ENCODE measurements around the gene LDB2.

Gene LDB2

DNA sequence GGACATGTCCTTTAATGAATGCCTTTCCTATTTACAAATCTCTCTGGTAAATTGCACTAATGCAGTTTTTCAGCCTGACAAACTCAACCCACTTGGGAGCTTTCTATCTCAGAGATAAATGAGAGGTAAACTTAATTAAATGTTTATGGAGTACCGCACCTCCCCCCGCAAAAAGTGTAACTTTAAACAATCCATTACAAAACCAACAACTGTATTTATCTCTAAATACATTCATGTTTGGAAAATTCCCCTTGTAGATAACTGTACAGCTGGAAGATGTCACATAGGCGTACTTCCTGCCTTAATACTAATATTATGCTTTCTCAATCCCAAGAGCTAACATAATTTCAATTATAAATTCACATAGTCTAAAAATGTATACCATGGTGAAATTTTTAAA lies 215.5 kb downstream of the LDB2 start:
- DNase-seq, result no peak

DNA sequence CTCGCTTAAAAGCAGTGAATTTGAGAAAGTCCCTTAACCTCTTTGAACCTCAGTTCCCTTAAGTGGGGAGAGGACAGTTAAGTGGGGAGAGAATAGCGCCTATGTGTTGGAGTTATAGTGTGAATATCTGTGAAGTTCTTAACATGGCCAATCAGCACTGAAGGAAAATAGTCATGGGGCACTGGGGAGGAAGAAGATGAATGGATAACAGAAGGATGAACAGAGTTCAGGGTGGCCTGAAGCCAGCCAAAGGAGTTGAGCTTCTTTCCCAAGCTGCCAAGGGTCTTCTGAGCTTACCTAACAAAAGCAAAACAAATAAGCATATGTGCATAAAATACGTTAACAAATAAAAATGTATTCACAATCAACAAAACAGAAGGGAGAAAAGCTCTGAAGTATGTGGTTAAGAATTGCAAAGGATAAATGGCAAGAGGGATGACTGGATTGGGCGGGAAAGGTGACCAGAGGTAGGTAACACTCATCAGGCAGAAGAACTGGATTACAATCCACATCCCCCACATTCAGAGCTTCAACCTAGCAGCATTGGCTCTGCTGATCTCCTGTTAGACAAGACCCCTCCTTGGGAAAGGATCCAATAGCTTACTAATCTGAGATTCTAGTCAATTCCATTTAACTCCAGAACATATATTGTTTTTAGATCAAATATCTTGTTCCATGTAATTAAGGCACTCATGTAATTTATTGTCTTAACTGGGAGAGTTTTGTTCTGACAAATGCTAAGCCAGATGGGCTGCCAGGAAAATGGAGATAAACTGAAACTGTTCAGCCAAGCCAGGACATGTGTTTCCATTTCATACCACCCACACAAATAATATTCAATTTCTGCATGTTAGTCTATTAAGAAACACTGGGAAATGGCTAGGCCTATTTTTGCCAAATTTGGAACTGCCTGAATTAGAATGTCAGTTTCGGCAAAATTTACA lies 221.2 kb downstream of the LDB2 start:
- no peak for DNase-seq

DNA sequence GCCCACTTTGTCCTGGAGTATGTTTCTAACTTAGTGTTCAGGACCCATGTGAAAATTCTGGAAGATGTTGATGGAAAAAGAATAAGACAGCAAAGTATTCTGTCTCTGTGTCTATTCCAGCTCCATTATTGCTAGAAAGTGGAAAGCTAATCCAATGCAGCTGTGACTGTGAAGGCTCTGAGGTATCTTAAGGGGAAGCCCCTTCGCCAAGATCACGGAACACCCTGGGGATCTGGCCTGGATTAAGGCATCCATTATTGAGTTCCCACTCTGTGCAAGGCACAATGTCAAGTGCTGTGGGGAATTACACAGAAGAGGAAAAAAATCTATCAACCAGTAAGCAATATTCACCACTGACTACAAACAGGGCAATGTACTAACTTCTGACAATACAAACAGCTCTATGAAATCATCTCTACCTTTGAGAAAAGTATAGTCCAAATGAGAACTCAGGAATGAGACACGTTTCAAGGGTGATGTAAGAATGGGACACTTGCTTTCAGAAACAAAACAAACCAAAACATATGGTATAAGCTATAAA lies 222.1 kb downstream of the LDB2 start:
- no peak for DNase-seq

DNA sequence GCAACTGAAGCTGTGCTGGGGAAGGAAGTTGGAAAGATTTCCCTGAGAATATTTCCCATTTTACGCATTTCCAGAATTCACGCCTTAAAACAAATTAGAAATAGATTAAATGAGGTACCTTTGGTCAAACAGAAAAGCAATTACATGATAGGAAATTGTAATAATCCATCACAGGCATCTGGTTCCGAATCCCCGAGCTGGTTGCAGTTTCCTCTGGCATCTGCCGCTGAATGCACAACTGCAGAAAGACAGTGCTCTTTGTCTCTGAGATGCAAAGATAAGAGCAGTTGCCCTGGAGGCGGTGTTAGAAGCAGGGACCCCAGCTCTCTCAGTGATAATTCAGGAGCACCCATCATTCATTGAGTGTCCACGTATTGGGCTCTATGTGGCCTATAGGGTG lies 224.4 kb downstream of the LDB2 start:
- DNase-seq, result no peak

DNA sequence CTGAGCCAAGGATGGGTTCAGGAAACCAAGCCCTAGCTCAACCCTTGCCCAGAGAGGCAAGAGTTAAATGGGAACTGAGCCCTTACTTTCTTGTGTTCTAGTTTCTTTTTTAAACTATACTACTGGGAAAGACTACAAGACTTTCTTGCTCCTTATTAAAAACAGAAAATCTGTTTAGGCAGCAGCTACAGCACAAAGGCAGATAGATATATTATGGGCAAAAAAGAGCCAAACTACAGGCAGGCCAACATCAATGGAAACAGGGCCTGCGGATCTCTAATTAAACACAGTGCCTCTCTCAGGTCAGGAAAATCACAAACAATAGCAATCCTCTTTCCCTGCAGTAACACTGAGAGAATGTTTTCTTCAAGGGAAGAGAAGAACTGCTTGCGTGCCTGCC lies 226.0 kb downstream of the LDB2 start:
- DNase-seq, result no peak

DNA sequence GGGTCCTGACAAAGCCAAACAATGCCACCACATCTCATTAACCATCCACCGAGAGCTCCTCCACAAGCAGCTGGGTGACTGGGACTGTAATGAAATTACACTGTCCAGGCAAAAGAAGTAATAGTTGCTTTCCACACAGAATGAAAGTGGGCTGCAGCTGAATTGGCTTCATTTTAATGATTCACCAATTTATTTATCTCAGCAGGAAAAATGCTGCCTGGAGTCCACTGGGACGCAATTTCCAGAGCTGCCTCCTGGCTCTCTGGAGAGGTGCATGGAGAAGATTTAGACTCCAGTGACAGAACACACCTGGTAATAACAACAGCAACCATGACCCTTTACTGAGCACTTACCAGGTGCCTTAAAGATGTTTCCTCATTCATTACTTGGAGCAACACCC lies 226.7 kb downstream of the LDB2 start:
- DNase-seq, result no peak

DNA sequence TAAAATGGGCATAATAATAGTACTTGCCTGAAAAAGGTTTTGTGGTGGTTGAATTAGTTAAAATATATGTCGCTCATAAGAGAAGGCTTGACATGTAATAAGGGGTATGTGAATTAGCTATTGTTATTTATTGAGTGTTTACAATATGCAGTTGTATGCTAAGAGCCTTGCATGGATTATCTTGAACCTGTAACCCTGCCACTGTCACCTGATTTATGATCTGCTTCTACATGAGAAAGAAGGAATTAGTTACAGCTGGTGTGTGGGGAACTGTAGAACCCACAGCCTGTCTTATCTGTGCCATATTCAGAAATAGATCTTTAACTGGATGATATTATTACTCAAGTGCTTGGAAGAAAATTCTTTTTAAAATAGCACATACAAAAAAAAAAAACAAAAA lies 227.7 kb downstream of the LDB2 start:
- no peak for DNase-seq

DNA sequence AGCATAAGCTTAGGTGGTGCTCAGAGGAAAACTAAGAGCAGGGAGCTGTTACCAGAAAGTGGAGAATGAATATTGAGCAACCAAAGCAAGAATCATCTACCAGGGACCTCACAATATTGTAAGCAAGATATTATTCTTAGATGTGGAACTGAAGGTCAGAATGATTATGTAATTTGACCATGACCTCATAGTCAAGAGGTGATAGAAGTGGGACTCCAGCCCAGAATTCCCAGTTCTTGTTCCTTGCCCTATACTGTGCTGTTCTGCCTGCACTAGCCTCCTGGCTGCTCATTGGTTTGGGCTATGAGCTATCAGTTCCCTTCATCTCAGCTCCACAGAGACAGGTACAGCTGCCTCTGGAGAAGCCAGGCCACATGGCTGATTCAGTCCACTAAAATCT lies 229.4 kb downstream of the LDB2 start:
- DNase-seq, result no peak

DNA sequence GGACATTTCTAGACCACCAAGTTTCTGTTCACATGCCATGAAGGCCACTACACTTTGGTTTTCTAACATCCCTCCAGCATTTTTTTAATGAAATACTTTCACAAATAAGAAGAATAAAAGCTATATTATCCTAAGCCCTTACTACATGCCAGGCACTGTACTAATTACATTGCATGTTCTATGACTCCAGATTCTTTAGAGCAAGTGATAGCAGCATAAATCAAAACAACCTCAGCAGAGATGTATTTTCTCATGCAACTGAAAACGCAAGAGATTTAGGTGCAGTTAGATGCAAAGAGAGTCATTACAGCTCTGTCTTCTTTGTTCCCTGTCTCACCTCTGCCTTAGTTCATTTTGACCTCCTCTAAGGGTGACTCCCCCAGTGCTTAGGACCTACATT lies 230.0 kb downstream of the LDB2 start:
- DNase-seq, result no peak

DNA sequence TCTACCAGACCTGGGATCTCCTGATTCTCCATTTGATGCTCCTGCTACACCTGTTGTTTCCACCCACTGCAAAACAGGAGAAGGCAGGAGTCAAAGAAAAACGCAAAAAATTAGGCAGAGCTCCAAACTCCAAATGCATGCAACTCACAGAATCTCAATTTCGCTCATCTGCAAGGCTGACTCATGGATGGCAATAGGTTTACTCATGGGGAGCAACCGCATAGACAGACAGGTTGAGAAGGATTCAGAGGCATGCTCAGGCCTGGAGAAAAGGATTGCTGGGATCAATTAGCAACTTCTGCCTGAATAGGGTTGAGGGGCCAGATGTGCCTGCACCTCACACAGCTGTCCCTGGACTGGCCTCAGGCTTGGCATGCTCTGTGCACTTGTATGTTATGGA lies 231.0 kb downstream of the LDB2 start:
- DNase-seq, result no peak

DNA sequence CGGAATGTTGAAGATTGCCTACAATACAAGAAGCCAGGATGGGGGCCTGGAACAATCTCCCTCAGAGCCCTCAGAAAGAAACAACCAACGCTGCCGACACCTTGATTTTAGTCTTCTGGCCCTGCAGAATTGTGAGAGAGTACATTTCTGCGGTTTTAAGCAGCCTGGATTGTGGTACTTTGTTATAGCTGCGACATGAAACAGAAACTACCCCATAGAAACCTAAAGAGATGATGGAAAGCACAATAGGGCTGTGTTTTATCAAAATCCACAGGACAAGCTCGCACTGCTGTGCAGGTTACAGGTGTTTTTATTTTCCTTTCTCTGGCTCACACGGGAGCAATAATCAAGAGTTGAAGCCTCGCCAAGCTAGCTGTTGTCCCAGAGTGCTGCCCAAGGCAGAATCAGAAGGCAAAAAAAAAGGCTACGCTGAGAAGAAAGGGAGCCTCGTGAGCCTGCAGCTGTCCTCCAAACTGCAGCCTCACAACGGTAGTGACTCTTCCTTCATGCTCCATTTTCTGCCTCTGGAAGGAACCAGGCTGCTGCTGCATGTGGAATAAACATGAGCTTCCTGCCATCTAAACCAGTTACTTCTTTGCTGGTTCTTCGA lies 232.4 kb downstream of the LDB2 start:
- no peak for DNase-seq

DNA sequence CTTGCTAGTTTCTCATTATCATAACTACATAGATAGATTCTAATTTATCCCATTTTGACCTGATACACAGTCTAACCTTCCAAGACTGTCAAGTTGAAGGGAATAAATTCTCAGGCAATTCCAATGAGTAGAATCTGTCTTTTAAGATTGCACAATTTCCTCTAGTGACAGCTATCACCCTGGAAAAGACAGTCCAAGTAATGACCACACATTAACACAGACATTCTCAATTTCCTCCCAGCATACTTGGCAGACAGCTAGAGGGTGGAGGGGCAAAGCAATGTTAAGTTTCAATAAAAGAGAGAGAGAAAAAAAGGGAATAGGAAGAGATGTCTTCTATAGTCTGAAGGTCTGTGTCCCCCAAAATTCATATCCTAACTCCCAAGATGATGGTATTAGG lies 234.7 kb downstream of the LDB2 start:
- no peak for DNase-seq

DNA sequence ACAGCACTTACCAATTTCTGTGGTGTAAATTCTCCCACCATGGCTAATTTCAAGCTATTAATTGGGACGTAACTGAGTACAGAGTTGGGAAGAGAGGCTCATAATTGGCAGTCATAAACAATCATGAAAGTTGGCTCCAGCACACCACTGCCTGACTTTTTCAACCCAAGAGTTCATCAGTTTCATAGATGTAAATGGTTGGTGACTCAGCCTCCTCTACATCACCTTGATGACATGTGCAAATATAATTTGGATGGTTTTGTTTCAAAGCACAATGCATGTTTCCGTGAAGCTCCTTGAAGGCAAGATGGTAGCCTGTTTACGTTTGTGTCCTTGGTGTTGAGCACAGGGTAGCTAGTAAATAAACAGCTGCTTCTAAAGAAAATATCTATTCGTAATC lies 235.1 kb downstream of the LDB2 start:
- no peak for DNase-seq

DNA sequence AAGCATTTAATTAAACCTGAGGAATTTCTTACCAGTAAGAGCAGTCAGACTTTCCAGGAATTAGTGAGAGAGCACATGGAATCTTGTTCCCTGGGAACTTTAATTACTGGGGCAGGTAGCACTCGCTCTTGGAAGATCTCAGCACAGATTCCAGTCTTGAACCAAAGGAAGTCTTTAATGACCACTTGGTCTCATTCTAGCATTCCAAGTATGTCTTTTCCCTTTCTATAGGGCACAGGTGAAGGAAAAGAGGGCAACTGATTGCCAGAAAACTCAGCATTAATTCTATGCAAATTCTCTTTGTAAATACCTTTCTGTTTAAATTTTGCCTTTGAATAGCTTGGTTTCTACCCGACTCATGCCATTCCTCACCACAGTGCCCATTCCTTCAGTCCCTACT lies 236.6 kb downstream of the LDB2 start:
- DNase-seq, result no peak

DNA sequence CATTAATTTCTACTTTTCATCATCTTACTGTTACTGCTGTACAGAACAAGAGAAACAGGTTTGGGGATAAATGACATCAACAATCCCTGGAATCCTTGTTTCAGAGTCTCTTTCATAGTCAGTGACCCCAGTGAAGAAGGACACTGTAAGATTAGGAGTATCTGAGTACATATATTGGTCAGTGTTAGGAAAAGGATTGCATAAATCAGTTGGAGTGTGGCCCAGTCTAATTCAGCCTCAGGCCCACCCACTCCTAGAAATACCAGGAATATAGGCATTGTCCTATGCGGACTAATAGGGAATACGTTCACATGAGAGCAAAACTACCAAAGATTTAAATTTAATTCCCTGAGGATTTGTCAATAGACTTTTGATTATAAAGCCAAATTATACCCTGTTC lies 237.8 kb downstream of the LDB2 start:
- no peak for DNase-seq

DNA sequence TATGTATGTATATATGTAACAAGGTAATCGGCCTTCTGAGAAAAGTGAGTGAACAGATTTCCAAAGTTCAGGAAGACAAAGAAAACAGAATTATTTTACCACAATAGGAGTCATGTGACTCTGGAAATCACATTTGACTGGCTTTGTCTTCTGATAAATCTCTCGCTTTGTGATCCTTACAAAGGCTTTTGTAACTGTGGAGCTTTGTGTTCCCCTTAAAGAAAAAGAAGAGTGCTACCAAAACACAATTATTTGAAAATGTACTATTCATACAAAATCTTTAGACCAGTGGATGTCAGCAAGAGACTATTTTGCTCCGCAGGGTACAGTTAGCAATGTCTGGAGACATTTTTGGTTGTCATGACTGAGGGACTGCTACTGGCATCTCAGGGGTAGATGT lies 238.8 kb downstream of the LDB2 start:
- DNase-seq, result no peak

DNA sequence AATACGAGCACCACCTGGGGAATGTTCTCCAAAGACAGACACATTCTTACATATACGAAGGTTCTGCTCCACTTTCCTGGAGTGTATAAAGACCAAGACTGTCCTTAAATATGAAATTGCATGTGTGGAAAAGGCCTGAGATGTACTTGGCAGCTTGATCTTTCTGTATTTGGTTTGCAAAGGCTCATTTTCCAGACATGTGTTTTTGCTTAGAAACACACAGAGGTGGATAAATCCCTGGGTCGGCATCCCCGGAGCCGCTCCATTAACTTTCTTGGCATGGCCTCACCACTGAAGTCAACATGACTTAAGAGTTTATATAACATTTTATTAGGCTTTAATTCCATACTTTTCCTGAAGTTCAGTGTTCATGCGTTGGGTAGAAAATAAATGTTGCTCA lies 239.4 kb downstream of the LDB2 start:
- DNase-seq, result no peak

DNA sequence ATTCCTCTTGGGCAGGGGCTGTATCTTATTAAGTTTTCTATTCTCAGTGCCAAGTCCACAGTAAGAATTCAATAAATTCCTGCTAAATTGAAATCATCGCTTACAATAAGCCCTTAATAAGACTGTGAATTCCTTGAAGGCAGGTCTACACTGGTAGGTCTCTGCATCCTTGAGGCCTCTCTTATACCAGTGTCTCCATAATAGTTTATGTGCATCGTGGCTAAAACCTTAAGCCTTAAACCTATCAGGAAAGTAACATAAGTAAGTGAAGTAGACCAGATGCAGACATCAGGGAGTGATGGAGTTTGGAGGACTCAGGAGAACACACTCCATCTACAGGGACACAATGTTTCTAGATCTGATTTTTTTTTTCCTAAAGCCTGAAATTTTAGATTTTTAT lies 240.3 kb downstream of the LDB2 start:
- DNase-seq, result no peak

DNA sequence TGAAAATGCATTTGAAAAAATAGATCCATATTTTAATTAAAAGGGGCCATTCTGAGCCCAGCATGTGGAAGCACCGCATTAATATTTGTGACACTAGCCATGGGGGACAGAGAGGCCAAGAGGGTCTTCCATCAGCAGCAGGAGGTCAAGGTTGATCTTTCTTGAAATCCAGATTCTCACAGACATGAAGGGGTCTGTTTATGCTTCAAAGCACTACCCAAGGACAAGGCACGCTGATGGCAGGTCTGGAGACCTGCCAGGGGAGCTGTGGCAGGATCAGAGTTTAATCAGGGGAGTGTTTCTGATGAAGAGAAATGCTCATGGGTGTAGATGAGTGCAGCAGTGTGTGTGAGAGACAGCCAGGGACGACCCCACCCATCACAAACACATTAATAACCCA lies 243.3 kb downstream of the LDB2 start:
- no peak for DNase-seq

DNA sequence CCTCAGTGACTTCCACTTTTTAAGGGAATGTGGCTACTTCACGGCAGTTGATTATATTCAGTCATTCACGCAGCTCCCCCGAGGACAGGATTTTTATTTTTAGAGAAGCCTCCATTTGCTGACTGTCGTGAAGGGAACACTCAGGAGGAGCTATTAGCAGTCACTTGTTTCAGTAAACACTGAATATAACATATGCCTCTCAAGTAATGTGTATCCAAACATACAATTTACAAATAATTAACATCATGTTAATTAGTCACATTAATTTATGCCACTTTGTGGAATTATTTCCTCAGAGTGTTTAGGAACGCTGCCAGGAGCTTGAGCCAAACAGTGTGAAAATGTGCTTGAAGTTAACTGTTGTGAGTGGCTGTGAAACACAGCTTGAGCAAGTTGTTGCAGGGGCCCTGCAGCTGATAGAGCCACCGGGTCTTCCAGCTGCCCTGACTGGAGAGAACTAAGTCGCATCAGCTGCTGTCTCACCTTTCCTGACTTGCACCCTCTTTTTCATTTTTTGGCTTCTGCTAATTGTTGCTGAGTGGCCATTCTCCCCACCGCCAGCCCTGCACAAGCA lies 245.6 kb downstream of the LDB2 start:
- no peak for DNase-seq

DNA sequence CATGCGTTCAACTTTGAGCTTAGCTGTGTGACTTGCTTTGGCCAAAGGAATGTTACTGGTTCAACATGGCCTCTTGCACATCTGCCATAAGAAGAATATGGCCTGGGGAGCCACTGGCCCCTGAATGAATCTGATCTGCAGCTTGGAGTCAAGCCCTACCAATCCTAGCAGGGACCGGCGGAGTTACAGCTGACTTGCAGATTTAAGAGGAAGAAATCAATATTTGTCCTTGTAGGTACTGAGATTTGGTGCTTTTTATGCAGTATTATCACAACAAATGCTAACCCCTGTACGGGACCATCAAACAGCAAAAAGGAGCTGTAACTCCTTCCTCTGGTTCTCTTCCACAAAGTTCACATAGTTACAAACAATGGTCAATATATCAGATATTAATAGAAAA lies 252.0 kb downstream of the LDB2 start:
- no peak for DNase-seq

DNA sequence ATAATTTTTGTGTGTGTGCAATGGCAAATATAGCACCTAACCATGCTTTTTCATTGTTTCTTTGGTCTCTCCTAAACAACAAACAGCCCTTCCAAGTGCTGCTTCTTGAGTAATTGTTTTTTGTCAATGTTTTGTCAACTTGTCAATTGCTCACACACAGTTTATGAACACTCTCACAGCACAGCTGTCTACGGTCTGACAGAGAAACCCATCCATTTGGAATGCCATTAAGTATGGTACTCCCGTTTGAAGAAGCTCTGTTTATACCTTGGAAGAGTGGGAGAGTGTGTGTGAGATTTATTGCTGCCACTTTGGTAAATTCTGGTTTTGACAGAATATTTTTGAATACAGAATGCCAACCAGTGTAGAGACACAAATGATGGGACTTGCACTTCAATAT lies 254.6 kb downstream of the LDB2 start:
- no peak for DNase-seq

DNA sequence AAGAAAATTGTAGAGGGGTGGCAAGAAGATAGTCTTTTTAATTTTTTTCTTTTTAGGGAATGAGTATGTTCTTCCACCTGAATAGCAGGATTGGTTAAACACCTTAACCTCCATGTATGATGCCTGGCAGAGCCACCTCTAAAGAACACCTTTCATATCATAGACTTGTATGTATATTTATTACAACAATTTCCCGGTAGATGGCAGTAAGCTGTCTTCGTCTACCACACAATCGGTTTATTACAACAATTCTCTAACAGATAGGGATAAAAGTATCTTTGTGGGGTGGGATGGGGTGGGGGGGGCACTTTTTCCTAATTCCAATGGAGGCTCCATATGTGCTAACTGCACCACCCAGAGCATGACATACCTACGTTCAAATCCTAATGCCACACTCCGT lies 255.5 kb downstream of the LDB2 start:
- no peak for DNase-seq

DNA sequence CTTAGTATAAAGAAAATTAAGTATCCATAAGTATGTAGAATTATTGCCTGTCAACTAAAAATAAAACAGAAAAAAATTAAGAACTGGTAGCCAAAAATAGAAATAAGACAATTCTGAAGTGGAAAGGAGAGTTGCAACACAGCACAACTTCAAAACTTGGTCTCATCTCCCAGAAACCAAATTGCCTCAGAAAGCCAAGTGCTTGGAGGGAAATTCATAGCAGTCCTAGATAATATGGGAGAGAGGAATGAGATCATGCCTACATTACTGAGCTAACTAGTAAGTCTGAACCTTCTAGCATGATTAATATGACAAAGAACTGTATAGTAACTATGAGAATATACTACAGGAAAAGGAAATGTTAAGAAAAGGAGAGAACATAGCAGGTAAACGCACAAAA lies 256.5 kb downstream of the LDB2 start:
- no peak for DNase-seq
